Heart left ventricle (tissue), 13 donors: ENCODE measurements around the gene ETHE1.

Experiments used
- CTCF ChIP-seq, 12 donors: fragments of 200-600 bp; sonication (generic) in 4 of 12; IDR thresholded peaks; one replicate each; pipeline versions ENCODE4 v1.5.0 to v1.8.0; 2018 to 2022; ENCODE audit warnings: antibody characterized with exemption in 12 of 12, mild to moderate bottlenecking in 5 of 12
- POLR2A ChIP-seq, 2 donors: fragments of 450-650 bp; IDR thresholded peaks; one replicate each; pipeline ENCODE4 v1.6.1; 2017; ENCODE audit warnings: antibody characterized with exemption in 2 of 2, mild to moderate bottlenecking in 2 of 2, moderate library complexity in 2 of 2
- donor health status: ischemic (EF 13 %, LVEDD 7.1; RV severe dilation, severe dysfunction).
- donor health status: DM: no; HTN: yes; CAD: no.
- donor health status: DM: no; HTN: no; CAD: no.
- donor health status: ischemic (EF 25% LVEDD 6.9; RV normal size, moderate dysfunction).
- donor health status: ischemic (EF 25% LVEDD 5.7; RV mildly dilated, moderate dysfunction).
- donor health status: ischemic (EF 35%, LVEDD 5.7; RV mildly dilated, moderate dysfunction).
- donor health status: nonischemic (EF 11% LVEDD 7.7; RV severe dilation, severe dysfunction).
- donor health status: DM: yes; HTN: yes; CAD: no.
- donor health status: PGD.
- donor health status: ischemic (EF 29% LVEDD 5.4; RV normal size, mild dysfunction).
- donor health status: nonischemic (EF 23%, LVEDD 6.1; RV moderate dilation, normal function).

GRCh38 chr19:43562226-43562697, 35.3 kb upstream of the ETHE1 start:
- TF ChIP-seq CTCF (IDR thresholded peaks at IDR 0.05), result no peak
- no peak for TF ChIP-seq POLR2A (IDR thresholded peaks at IDR 0.05)
